ENCODE measurements around the gene ZFPL1.

ZFPL1 gene

DNA sequence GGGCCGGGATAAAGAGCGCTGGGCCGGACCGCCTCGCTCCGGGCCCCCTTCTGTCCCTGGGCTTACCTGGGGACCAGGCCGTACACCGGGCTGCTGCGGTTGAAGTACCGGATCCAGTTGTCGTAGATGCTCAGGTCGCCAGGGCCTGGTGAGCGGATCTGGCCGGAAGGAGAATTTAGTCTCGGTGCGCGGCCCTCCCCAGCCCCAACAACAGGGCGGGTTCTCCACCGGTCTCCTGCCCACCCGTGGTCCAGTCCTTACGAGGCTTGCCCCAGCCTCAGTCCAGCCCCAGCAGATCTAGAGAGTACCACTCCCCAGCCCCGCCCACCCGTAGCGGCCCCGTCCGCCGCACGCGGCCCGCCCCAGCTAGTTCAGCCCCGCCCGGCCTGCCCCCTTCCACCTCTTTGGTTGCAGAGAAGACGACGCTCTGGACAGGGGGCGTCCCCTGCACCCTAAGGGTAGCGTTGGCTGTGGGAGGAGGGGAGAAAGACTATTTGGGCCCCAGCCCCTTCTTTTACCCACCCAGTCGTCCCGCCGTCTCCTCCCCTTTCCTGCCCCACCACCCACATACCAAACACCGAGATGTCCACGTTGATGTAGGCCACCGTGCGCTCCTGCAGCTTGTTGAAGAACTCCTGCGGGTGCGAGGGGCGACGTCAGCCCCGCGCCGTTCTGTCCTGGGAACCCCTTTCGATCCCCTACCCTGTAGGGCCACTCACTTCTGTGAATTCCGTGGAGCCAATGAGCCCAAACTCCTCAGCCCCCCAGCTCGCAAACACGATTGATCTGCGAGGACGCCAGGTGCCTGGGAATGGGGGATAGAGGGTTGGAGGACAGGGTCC lies 36.2 kb upstream of the ZFPL1 start:
- H3K27me3 ChIP-seq (ENCODE audit: control insufficient read depth, insufficient read depth, low read length, poor library complexity, severe bottlenecking), result no peaks in the 10 kb centered on the region
- no peak overlapping the region for H3K27ac ChIP-seq (ENCODE audit: insufficient read depth, low read depth, low read length, poor library complexity, severe bottlenecking)
- H3K9me3 ChIP-seq (ENCODE audit: control insufficient read depth, low read length), result no peaks in the 10 kb centered on the region
- 87 to 91% methylated on average over 56 of the region's 56 CpGs for WGBS, 2 experiments
- no peaks in the 10 kb centered on the region for H3K4me1 ChIP-seq (ENCODE audit: control insufficient read depth, insufficient read depth, low read length)
- peaks cover 4% of the 10 kb centered on the region for H3K36me3 ChIP-seq (ENCODE audit: control insufficient read depth, insufficient read depth, low read length)
- H3K4me3 ChIP-seq (ENCODE audit: insufficient read depth, low read depth, low read length), result no peak overlapping the region

DNA sequence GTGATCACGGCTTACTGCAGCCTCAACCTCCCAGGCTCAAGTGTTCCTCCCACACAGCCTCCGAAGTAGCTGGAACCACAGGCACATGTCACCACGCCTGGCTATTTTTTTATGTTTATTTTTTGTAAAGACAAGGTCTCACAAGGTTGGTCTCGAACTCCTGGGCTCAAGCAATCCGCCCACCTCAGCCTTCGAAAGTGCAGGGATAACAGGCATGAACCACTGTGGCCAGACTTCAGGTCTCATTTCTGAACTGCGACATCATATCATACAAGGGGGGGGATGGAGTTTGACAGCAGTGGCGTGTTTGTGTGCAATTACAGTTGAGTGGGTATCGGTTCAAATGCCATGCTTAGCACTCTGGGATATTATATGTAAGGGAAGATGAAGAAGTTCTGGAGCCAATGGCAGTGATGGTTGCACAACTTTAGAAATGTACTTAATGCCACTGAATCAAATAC lies 32.6 kb upstream of the ZFPL1 start:
- H3K27ac ChIP-seq (ENCODE audit: insufficient read depth, low read depth, low read length, poor library complexity, severe bottlenecking), result no peak overlapping the region
- H3K36me3 ChIP-seq (ENCODE audit: control insufficient read depth, insufficient read depth, low read length), result no peaks in the 10 kb centered on the region
- H3K27me3 ChIP-seq (ENCODE audit: control insufficient read depth, insufficient read depth, low read length, poor library complexity, severe bottlenecking), result no peaks in the 10 kb centered on the region
- WGBS, 2 experiments, result 88 to 92% methylated on average over 9 of the region's 9 CpGs
- no peaks in the 10 kb centered on the region for H3K4me1 ChIP-seq (ENCODE audit: control insufficient read depth, insufficient read depth, low read length)
- no peaks in the 10 kb centered on the region for H3K9me3 ChIP-seq (ENCODE audit: control insufficient read depth, low read length)
- no peak overlapping the region for H3K4me3 ChIP-seq (ENCODE audit: insufficient read depth, low read depth, low read length)

DNA sequence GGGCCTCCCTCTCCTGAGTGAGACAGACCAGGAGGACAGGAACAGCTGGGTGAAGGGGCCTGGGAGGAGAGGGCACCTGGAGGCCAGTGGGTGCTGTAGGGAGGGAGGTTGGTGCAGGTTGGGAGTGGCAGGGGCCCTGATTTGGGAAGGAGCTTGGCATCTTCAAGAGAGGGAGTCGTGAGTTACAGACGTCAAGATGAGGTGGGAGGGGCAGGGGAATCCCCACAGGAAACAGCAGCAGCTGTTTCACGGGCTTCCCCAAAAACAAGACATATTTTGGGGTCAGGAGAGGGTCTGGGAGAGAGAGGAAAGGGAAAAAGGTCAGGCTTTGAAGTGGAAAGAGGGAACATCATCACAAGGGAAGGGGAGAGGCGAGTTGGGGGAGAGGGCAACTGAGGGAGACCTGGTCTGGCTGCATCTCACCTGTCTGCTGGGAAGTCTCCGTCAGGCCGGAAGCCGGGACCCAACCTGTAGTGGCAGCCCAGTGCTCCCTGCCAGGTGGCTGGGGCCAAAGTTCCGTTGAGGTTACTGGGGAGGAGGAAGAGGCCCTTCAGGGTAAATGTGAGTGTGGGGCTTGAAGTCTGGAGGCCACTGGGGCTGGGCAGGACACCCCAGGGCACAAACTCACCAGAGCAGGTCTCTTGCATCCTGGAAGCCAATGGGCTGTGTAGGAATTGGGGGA lies 30.1 kb upstream of the ZFPL1 start:
- H3K4me1 ChIP-seq (ENCODE audit: control insufficient read depth, insufficient read depth, low read length), result no peaks in the 10 kb centered on the region
- H3K27ac ChIP-seq (ENCODE audit: insufficient read depth, low read depth, low read length, poor library complexity, severe bottlenecking), result no peak overlapping the region
- no peaks in the 10 kb centered on the region for H3K9me3 ChIP-seq (ENCODE audit: control insufficient read depth, low read length)
- no peak overlapping the region for H3K4me3 ChIP-seq (ENCODE audit: insufficient read depth, low read depth, low read length)
- no peaks in the 10 kb centered on the region for H3K36me3 ChIP-seq (ENCODE audit: control insufficient read depth, insufficient read depth, low read length)
- H3K27me3 ChIP-seq (ENCODE audit: control insufficient read depth, insufficient read depth, low read length, poor library complexity, severe bottlenecking), result no peaks in the 10 kb centered on the region
- 78 to 81% methylated on average over 8 of the region's 8 CpGs for WGBS, 2 experiments

DNA sequence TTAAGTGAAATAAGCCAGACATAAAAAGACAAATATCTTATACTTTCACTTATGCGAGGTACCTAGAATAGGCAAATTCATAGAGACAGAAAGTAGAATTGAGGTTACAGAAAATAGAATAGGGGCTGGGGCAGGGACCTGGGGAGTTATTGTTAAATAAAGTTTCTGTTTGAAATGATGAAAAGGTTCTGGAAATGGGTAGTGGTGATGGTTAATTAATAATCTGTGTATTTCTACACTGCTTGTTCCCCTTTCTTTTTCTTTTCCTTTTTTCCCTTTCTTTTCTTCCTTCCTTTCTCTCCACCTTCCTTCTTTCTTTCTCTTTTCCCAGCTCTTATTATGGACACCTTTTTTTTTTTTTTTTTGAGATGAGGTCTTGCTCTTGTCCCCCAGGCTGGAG lies 28.5 kb upstream of the ZFPL1 start:
- Histone ChIP-seq H3K4me1 (ENCODE audit: control insufficient read depth, insufficient read depth, low read length) (no peaks in the 10 kb centered on the region), H3K27me3 (ENCODE audit: control insufficient read depth, insufficient read depth, low read length, poor library complexity, severe bottlenecking) (no peaks in the 10 kb centered on the region), H3K4me3 (ENCODE audit: insufficient read depth, low read depth, low read length) (no peak overlapping the region), H3K27ac (ENCODE audit: insufficient read depth, low read depth, low read length, poor library complexity, severe bottlenecking) (no peak overlapping the region), H3K9me3 (ENCODE audit: control insufficient read depth, low read length) (no peaks in the 10 kb centered on the region), H3K36me3 (ENCODE audit: control insufficient read depth, insufficient read depth, low read length) (no peaks in the 10 kb centered on the region)
- 100% methylated on average over 1 of the region's 1 CpG for WGBS, 2 experiments

DNA sequence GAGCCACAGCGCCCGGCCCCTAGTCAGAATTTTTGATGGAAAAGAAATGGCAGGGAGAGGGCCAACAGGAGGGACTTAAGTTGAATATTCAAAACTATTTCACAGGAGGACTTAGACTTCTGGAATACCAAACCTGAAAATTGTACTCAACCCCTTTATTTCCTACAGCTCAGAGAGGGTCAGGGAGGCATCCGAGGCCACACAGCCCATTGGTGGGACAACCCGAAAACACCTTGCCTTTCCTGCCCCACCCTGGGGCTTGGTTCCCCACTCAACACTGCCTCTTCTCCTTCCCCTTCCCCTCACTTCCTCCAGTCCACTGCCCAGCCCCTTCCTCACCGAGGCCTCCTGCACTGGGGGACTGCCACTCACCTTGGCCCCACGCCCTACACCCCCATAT lies 27.0 kb upstream of the ZFPL1 start:
- Histone ChIP-seq H3K36me3 (ENCODE audit: control insufficient read depth, insufficient read depth, low read length) (no peaks in the 10 kb centered on the region), H3K4me3 (ENCODE audit: insufficient read depth, low read depth, low read length) (no peak overlapping the region), H3K9me3 (ENCODE audit: control insufficient read depth, low read length) (no peaks in the 10 kb centered on the region), H3K27ac (ENCODE audit: insufficient read depth, low read depth, low read length, poor library complexity, severe bottlenecking) (no peak overlapping the region), H3K4me1 (ENCODE audit: control insufficient read depth, insufficient read depth, low read length) (no peaks in the 10 kb centered on the region), H3K27me3 (ENCODE audit: control insufficient read depth, insufficient read depth, low read length, poor library complexity, severe bottlenecking) (no peaks in the 10 kb centered on the region)
- 90 to 91% methylated on average over 6 of the region's 6 CpGs for WGBS, 2 experiments

DNA sequence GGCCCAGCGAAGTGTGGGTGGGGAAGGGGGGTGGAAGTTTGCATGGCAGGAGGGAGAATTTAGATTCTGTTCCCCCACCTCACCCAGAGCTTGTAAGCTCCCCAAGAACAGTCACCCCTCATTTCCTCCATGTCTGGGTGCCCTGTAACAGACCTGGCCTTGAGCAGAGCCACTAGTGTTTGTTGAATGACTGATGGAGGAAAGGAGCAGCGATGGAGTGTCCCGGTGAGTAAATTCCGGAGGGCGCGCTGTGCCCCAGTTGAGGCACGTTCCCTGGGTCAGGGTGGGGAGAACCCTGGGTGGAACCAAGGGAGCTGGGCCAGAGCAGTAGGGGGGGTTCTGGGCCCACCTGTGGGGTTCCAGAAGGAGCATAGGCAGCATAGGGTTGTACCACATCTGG lies 26.5 kb upstream of the ZFPL1 start:
- Histone ChIP-seq H3K4me3 (ENCODE audit: insufficient read depth, low read depth, low read length) (no peak overlapping the region), H3K36me3 (ENCODE audit: control insufficient read depth, insufficient read depth, low read length) (no peaks in the 10 kb centered on the region), H3K4me1 (ENCODE audit: control insufficient read depth, insufficient read depth, low read length) (no peaks in the 10 kb centered on the region), H3K27ac (ENCODE audit: insufficient read depth, low read depth, low read length, poor library complexity, severe bottlenecking) (no peak overlapping the region), H3K27me3 (ENCODE audit: control insufficient read depth, insufficient read depth, low read length, poor library complexity, severe bottlenecking) (no peaks in the 10 kb centered on the region), H3K9me3 (ENCODE audit: control insufficient read depth, low read length) (no peaks in the 10 kb centered on the region)
- 94 to 95% methylated on average over 7 of the region's 7 CpGs for WGBS, 2 experiments

DNA sequence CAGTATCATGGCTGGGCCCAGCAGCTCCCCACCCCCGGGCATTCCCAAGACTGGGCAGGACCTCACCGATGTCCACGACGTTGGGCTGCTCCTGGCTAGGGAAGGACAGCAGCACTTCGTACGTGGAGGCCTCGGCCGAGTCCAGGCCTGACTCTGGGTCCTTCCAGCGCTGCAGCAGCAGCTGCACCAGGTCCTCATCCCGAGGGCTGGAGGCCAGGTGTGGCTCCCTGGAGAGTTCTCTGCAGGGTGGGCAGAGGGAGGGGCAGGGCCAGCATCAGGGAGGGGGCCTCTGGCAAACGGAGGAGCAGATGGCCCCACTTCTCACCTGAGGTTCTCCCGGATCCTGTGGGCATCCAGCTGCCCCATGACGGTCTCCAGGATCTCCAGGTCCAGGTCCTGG lies 26.0 kb upstream of the ZFPL1 start:
- no peaks in the 10 kb centered on the region for H3K4me1 ChIP-seq (ENCODE audit: control insufficient read depth, insufficient read depth, low read length)
- WGBS, 2 experiments, result 85 to 86% methylated on average over 13 of the region's 13 CpGs
- no peaks in the 10 kb centered on the region for H3K9me3 ChIP-seq (ENCODE audit: control insufficient read depth, low read length)
- no peaks in the 10 kb centered on the region for H3K27me3 ChIP-seq (ENCODE audit: control insufficient read depth, insufficient read depth, low read length, poor library complexity, severe bottlenecking)
- H3K4me3 ChIP-seq (ENCODE audit: insufficient read depth, low read depth, low read length), result no peak overlapping the region
- no peaks in the 10 kb centered on the region for H3K36me3 ChIP-seq (ENCODE audit: control insufficient read depth, insufficient read depth, low read length)
- H3K27ac ChIP-seq (ENCODE audit: insufficient read depth, low read depth, low read length, poor library complexity, severe bottlenecking), result no peak overlapping the region

DNA sequence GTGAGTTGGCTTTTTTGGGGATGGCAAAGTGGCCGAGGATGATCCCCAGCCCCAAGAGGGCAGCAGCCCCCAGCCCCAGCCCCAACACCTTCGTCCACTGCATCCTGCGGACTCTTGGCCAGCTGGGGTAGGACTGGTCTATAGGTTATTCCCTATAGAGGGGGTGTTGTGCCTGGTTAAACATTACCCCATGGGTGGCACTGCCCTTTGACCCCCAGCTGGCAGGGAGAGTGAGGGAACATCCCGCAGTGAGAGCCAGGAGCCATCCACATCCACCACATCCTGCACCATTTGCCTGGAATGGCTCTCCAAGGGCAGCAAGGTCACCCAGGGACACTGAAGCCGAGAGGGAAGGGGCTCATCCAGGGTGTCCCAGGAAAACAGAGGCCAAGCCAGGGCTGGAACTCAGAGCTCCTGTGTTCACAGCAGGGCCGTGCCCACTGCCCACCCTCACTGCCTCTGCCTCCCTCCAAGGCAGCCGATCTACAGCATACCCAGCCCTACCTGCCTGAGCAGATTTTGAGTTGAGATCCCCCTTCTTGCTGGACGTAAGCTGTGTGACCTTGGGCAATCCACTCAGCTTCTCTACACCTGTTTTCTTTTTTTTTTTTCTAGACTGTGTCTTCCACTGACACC lies 25.5 kb upstream of the ZFPL1 start, which contains the start of gene NAALADL1:
Gene NAALADL1 (minus strand): TSS at position 135 of the 636 bp plus-strand sequence. CDS start 32 bp downstream, at position 103.
- no peaks in the 10 kb centered on the region for H3K27me3 ChIP-seq (ENCODE audit: control insufficient read depth, insufficient read depth, low read length, poor library complexity, severe bottlenecking)
- H3K9me3 ChIP-seq (ENCODE audit: control insufficient read depth, low read length), result no peaks in the 10 kb centered on the region
- H3K4me3 ChIP-seq (ENCODE audit: insufficient read depth, low read depth, low read length), result no peak within 1 kb of the TSS
- H3K36me3 ChIP-seq (ENCODE audit: control insufficient read depth, insufficient read depth, low read length), result no peaks in the 10 kb centered on the region
- H3K4me1 ChIP-seq (ENCODE audit: control insufficient read depth, insufficient read depth, low read length), result no peaks in the 10 kb centered on the region
- no peak within 1 kb of the TSS for H3K27ac ChIP-seq (ENCODE audit: insufficient read depth, low read depth, low read length, poor library complexity, severe bottlenecking)
- WGBS, 2 experiments, result 91 to 95% methylated on average over 8 of the region's 8 CpGs

DNA sequence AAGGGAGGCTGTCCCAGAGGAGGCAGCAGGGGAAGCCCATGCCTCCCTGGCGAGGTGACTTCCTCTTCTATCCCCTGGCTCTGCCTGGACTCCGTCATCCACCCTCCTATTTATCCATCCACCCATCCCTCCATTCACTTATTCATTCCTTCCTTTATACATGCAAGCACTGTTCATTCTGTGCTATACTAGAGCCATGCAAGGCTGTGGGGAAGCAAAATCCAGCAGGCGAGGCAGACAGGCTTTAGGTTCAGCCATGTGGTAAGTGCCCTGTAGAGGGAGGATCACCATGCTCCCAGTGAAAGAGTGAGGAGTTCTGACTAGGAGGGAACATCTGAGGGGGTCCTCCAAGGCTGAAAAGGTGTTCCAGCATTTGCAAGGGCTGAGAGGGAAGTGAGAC lies 24.5 kb upstream of the ZFPL1 start:
- Histone ChIP-seq H3K9me3 (ENCODE audit: control insufficient read depth, low read length) (no peaks in the 10 kb centered on the region), H3K27me3 (ENCODE audit: control insufficient read depth, insufficient read depth, low read length, poor library complexity, severe bottlenecking) (no peaks in the 10 kb centered on the region), H3K36me3 (ENCODE audit: control insufficient read depth, insufficient read depth, low read length) (no peaks in the 10 kb centered on the region), H3K4me3 (ENCODE audit: insufficient read depth, low read depth, low read length) (no peak overlapping the region), H3K27ac (ENCODE audit: insufficient read depth, low read depth, low read length, poor library complexity, severe bottlenecking) (no peak overlapping the region), H3K4me1 (ENCODE audit: control insufficient read depth, insufficient read depth, low read length) (no peaks in the 10 kb centered on the region)
- WGBS, 2 experiments, result 79 to 86% methylated on average over 3 of the region's 3 CpGs

All from ectodermal cell (in vitro differentiated cells).